Measurements from ENCODE around the gene PTPN6. TPM values are rescaled to one million over a fixed set of nuclear protein-coding genes. Genes with fewer than 3 reads are reported as not detected.

PTPN6 gene
- total RNA-seq, 1 experiment from 2014 or later, result 2.3 TPM

DNA sequence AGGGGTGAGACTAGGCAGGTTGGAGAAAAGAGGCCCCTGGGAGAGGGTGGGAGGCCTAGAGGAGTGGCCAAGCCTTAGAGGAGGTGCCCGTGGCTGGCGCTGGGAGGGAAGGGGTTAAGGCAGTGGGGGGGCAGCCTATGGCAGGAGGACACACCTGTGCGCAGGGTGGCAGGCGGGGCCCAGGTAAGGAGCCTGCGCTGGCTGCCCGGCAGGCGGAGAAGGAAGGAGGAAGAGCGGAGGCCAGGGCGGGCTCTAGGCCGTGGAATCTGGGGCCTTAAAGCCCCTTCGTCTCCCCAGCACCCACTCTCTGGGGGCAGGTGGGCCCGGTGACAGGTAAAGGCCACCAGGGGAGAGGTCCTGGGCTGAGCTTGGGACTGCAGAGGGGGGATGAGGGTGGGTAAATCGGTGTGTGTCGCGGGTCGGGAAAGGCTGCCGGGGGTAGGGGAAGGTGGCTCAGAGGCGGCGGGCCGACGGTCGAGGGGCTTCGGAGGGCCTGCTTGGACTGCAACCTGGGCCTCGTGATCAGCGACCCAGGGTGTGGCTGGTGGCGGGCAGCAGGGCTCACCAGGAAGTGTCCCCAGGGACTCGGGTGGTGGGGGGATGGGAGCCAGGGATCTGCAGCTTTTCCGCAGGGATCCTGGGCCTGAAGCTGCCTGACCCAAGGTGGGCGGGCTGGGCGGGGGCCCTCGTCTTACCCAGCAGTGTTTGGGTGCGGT, 12.0 kb downstream of the PTPN6 start:
- ChIA-PET POLR2A (ENCODE audit: low non-redundant PET) (interaction anchor here (0.6 to 2.5 kb wide), 3 partner anchors 19 to 24 kb away, joined by 3 to 19 read pairs (median 6); partner anchors contain the start of genes C12orf57 and RNU7-1), CTCF (no interaction called here)
- no peaks in the 10 kb centered on the region for H3K27me3 ChIP-seq (replicated peaks; ENCODE audit: insufficient read depth, low read depth, low read length, poor library complexity)
- DNase-seq (ENCODE audit: low spot score), result no peak
- no TSS peak for BruUV-seq (replicated peaks)
- no peak overlapping the region for H3K4me3 ChIP-seq (ENCODE audit: low read depth, low read length, poor library complexity, severe bottlenecking)
- H3K4me1 ChIP-seq (ENCODE audit: insufficient read depth, low read length, poor library complexity, severe bottlenecking), result peaks cover 47% of the 10 kb centered on the region
- peak overlapping the region; percentile 96 for H3K27ac ChIP-seq (ENCODE audit: low read depth, low read length, poor library complexity, severe bottlenecking)
- intact Hi-C loops (cut with micrococcal nuclease; ENCODE audit: unreplicated experiment), result loop anchor here (10.0 kb wide), 1 partner anchor 198 kb away; the partner anchor contains the start of gene PTMS
- peaks cover 37% of the 10 kb centered on the region for H3K36me3 ChIP-seq (ENCODE audit: insufficient read depth, low read length, poor library complexity, severe bottlenecking)
- no peaks in the 10 kb centered on the region for H3K9me3 ChIP-seq (ENCODE audit: low read depth, low read length, poor library complexity, severe bottlenecking)
- TF ChIP-seq, protein P1, sequence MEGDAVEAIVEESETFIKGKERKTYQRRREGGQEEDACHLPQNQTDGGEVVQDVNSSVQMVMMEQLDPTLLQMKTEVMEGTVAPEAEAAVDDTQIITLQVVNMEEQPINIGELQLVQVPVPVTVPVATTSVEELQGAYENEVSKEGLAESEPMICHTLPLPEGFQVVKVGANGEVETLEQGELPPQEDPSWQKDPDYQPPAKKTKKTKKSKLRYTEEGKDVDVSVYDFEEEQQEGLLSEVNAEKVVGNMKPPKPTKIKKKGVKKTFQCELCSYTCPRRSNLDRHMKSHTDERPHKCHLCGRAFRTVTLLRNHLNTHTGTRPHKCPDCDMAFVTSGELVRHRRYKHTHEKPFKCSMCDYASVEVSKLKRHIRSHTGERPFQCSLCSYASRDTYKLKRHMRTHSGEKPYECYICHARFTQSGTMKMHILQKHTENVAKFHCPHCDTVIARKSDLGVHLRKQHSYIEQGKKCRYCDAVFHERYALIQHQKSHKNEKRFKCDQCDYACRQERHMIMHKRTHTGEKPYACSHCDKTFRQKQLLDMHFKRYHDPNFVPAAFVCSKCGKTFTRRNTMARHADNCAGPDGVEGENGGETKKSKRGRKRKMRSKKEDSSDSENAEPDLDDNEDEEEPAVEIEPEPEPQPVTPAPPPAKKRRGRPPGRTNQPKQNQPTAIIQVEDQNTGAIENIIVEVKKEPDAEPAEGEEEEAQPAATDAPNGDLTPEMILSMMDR (conservative IDR thresholded peaks at IDR 0.05; ENCODE audit: low read depth, low read length), result no peak
- no peak for TF ChIP-seq EZH2 (IDR thresholded peaks at IDR 0.05; ENCODE audit: borderline replicate concordance, low read depth, low read length, poor library complexity, severe bottlenecking)

DNA sequence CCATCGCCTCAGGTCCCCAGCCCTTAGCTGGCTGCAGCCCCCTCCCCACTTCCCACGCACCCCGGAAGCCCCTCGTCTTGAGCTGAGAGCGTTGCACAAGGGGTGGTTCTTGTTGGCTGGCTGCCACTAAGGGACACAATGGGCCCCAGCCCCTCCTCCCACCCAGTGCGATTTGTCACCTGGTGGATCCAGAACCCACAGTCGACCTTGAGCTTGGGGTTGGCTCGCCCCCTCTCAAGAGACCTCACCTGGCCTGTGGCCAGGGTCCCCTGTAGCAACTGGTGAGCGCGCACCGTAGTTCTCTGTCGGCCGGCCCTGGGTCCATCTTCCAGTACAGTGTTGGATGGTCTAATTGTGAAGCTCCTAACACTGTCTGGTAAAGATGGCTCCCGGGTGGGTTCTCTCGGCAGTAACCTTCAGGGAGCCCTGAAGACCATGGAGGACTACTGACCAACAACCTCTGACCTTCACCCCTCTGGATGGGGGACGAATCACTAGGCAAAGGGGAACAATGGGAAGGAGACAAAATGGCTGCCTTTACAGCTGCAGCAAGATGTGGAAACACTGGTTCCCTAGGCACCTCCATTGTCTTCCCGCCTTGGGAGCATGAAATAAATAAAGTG, 12.7 kb downstream of the PTPN6 start:
- Histone ChIP-seq H3K9me3 (ENCODE audit: low read depth, low read length, poor library complexity, severe bottlenecking) (no peaks in the 10 kb centered on the region), H3K4me3 (ENCODE audit: low read depth, low read length, poor library complexity, severe bottlenecking) (no peak overlapping the region), H3K27ac (ENCODE audit: low read depth, low read length, poor library complexity, severe bottlenecking) (peak overlapping the region; percentile 77), H3K36me3 (ENCODE audit: insufficient read depth, low read length, poor library complexity, severe bottlenecking) (peaks cover 45% of the 10 kb centered on the region), H3K27me3 (replicated peaks; ENCODE audit: insufficient read depth, low read depth, low read length, poor library complexity) (no peaks in the 10 kb centered on the region), H3K4me1 (ENCODE audit: insufficient read depth, low read length, poor library complexity, severe bottlenecking) (peaks cover 54% of the 10 kb centered on the region)
- no peak for DNase-seq (ENCODE audit: low spot score)
- intact Hi-C loops (cut with micrococcal nuclease; ENCODE audit: unreplicated experiment), result loop anchor here (10.0 kb wide), 1 partner anchor 199 kb away; the partner anchor contains the start of gene PTMS
- CTCF ChIA-PET, result interaction anchor here (1.0 to 2.0 kb wide), 4 partner anchors 20 to 94 kb away, joined by 3 to 20 read pairs (median 8); partner anchors contain the start of genes C12orf57 and RNU7-1
- BruUV-seq (replicated peaks), result no TSS peak
- TF ChIP-seq, protein P1 (conservative IDR thresholded peaks at IDR 0.05; ENCODE audit: low read depth, low read length), result no peak
- no peak for TF ChIP-seq EZH2 (IDR thresholded peaks at IDR 0.05; ENCODE audit: borderline replicate concordance, low read depth, low read length, poor library complexity, severe bottlenecking)
- POLR2A ChIA-PET (ENCODE audit: low non-redundant PET), result interaction anchor here (1.0 to 1.9 kb wide), 2 partner anchors 17 to 20 kb away, joined by 3 to 6 read pairs; partner anchors contain the start of genes C12orf57 and RNU7-1

DNA sequence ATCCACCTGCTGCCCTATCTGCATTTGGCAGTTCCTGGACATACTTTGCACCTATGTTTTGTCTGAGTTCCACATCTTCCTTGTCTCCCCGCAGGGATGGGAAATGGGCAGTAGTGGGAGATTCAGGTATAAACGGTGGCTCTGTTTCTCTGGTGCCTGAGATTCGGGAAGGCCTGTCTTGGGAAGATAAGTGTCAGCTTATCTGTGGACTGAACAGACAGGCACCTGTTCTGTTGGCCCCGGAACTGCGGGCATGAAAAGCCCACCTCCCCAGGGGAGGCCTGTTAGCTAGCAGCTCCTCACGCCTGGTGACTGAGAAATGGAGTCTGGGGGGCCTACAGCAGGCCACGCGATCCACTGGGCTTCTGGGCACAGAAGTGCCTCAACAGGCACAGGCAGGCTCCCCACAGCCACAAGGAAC, 13.5 kb downstream of the PTPN6 start:
- no peaks in the 10 kb centered on the region for H3K27me3 ChIP-seq (replicated peaks; ENCODE audit: insufficient read depth, low read depth, low read length, poor library complexity)
- H3K4me1 ChIP-seq (ENCODE audit: insufficient read depth, low read length, poor library complexity, severe bottlenecking), result peaks cover 60% of the 10 kb centered on the region
- no peaks in the 10 kb centered on the region for H3K9me3 ChIP-seq (ENCODE audit: low read depth, low read length, poor library complexity, severe bottlenecking)
- no peak for DNase-seq (ENCODE audit: low spot score)
- CTCF ChIA-PET, result interaction anchor here (0.5 to 2.0 kb wide), 6 partner anchors 21 to 95 kb away, joined by 3 to 20 read pairs (median 7); partner anchors contain the start of genes C12orf57 and RNU7-1
- H3K27ac ChIP-seq (ENCODE audit: low read depth, low read length, poor library complexity, severe bottlenecking), result peak overlapping the region; percentile 77
- peaks cover 49% of the 10 kb centered on the region for H3K36me3 ChIP-seq (ENCODE audit: insufficient read depth, low read length, poor library complexity, severe bottlenecking)
- no peak for TF ChIP-seq EZH2 (IDR thresholded peaks at IDR 0.05; ENCODE audit: borderline replicate concordance, low read depth, low read length, poor library complexity, severe bottlenecking)
- TF ChIP-seq, protein P1 (conservative IDR thresholded peaks at IDR 0.05; ENCODE audit: low read depth, low read length), result no peak
- POLR2A ChIA-PET (ENCODE audit: low non-redundant PET), result interaction anchor here (1.0 to 1.9 kb wide), 2 partner anchors 17 to 21 kb away, joined by 3 to 6 read pairs; partner anchors contain the start of genes C12orf57 and RNU7-1
- intact Hi-C loops (cut with micrococcal nuclease; ENCODE audit: unreplicated experiment), result loop anchor here (10.0 kb wide), 1 partner anchor 200 kb away; the partner anchor contains the start of gene PTMS
- no peak overlapping the region for H3K4me3 ChIP-seq (ENCODE audit: low read depth, low read length, poor library complexity, severe bottlenecking)
- no TSS peak for BruUV-seq (replicated peaks)

Measured in A673 (cell line).